K562 (cell line): ENCODE data around the gene TRANK1. TPM values are rescaled to one million over a fixed set of nuclear protein-coding genes. Genes with fewer than 3 reads are reported as not detected.

Experiments used
- ARHGAP35 ChIP-seq: fragments of 450-650 bp; IDR thresholded peaks from 2 replicates; pipeline ENCODE4 v1.6.1; 2018; ENCODE audit not compliant: partially characterized antibody
- CBX5 ChIP-seq: IDR thresholded peaks from 2 replicates; pipeline ENCODE4 v1.6.1; 2014; ENCODE audit warnings: low read depth, borderline replicate concordance
- CEBPB ChIP-seq: fragments of 450-650 bp; IDR thresholded peaks from 2 replicates; pipeline ENCODE4 v1.6.1; 2016; ENCODE audit warnings: missing genetic modification characterization, missing compliant biosample characterization
- CXXC5 ChIP-seq: fragments of 250-450 bp; sonication (Bioruptor Pico); IDR thresholded peaks from 2 replicates; pipeline ENCODE4 v1.8.0; 2022; ENCODE audit warnings: inconsistent platforms, mild to moderate bottlenecking, moderate library complexity
- EGR1 ChIP-seq: fragments of 450-650 bp; conservative IDR thresholded peaks from 2 replicates; pipeline ENCODE4 v1.6.1; 2017; ENCODE audit warnings: mild to moderate bottlenecking
- EP400 ChIP-seq: fragments of 450-650 bp; IDR thresholded peaks from 2 replicates; pipeline ENCODE4 v1.6.1; 2017; ENCODE audit warnings: antibody characterized with exemption, mild to moderate bottlenecking, moderate library complexity
- FOXK2 ChIP-seq, 2 experiments: fragments of 450-650 bp; IDR thresholded peaks in 1 of 2; conservative IDR thresholded peaks in 1 of 2; 2 replicates each; pipeline ENCODE4 v1.6.1; 2016; ENCODE audit warnings: low read depth in 2 of 2, mild to moderate bottlenecking in 1 of 2
- MEF2D ChIP-seq: conservative IDR thresholded peaks from 2 replicates; pipeline ENCODE4 v1.6.1; 2016; ENCODE audit warnings: low read depth, missing genetic modification characterization, missing compliant biosample characterization
- NFIC ChIP-seq: fragments of 450-650 bp; IDR thresholded peaks from 2 replicates; pipeline ENCODE4 v1.6.1; 2017; ENCODE audit warnings: mild to moderate bottlenecking, inconsistent platforms
- NFXL1 ChIP-seq: fragments of 450-650 bp; formaldehyde crosslinking; IDR thresholded peaks from 2 replicates; pipeline ENCODE4 v1.4.0; 2021; ENCODE audit warnings: mild to moderate bottlenecking
- NR2C1 ChIP-seq, 2 experiments: fragments of 450-650 bp; IDR thresholded peaks; 2 replicates each; pipeline ENCODE4 v1.6.1; 2017; ENCODE audit warnings: mild to moderate bottlenecking in 2 of 2, antibody characterized with exemption in 1 of 2, inconsistent platforms in 1 of 2, missing compliant biosample characterization in 1 of 2, missing genetic modification characterization in 1 of 2
- NUFIP1 ChIP-seq: fragments of 450-650 bp; IDR thresholded peaks from 2 replicates; pipeline ENCODE4 v1.6.1; 2018; ENCODE audit not compliant: partially characterized antibody
- OTX1 ChIP-seq: fragments of 450-650 bp; formaldehyde crosslinking; IDR thresholded peaks from 2 replicates; pipeline ENCODE4 v1.4.0; 2022; ENCODE audit warnings: mild to moderate bottlenecking
- PTBP1 ChIP-seq: fragments of 200-400 bp; formaldehyde crosslinking; IDR thresholded peaks from 2 replicates; pipeline ENCODE4 v1.6.1; 2017; ENCODE audit warnings: low read depth, low read length
- RBM25 ChIP-seq: fragments of 200-400 bp; formaldehyde crosslinking; IDR thresholded peaks from 2 replicates; pipeline ENCODE4 v1.6.1; 2018; ENCODE audit warnings: low read length, low read depth, moderate library complexity; ENCODE audit not compliant: severe bottlenecking
- SNIP1 ChIP-seq: fragments of 450-650 bp; IDR thresholded peaks from 2 replicates; pipeline ENCODE4 v1.7.1; 2017; ENCODE audit warnings: low read depth, mild to moderate bottlenecking
- SREBF2 ChIP-seq: sonication (generic); formaldehyde crosslinking; IDR thresholded peaks from 2 replicates; pipeline ENCODE4 v1.4.0; 2020; ENCODE audit warnings: mild to moderate bottlenecking, missing genetic modification reagents
- TAF1 ChIP-seq: IDR thresholded peaks from 2 replicates; pipeline ENCODE4 v1.6.1; 2011; ENCODE audit warnings: mild to moderate bottlenecking, low read length, moderate library complexity; ENCODE audit not compliant: insufficient read depth, control insufficient read depth, severe bottlenecking; ENCODE audit errors: extremely low read depth
- TCF3 ChIP-seq: sonication (generic); formaldehyde crosslinking; IDR thresholded peaks from 2 replicates; pipeline ENCODE4 v1.4.0; 2020; ENCODE audit warnings: mild to moderate bottlenecking, missing genetic modification reagents
- TFAM ChIP-seq: fragments of 250-450 bp; sonication (Bioruptor Pico); conservative IDR thresholded peaks from 2 replicates; pipeline ENCODE4 v1.5.0; 2021; ENCODE audit warnings: mild to moderate bottlenecking, moderate library complexity
- THRAP3 ChIP-seq: fragments of 450-650 bp; IDR thresholded peaks from 2 replicates; pipeline ENCODE4 v1.6.1; 2016; ENCODE audit warnings: mild to moderate bottlenecking, inconsistent platforms, borderline replicate concordance
- TOE1 ChIP-seq, 2 experiments: fragments of 450-650 bp in 1 of 2; sonication (generic) in 1 of 2; formaldehyde crosslinking in 1 of 2; IDR thresholded peaks; 2 replicates each; pipeline versions ENCODE4 v1.7.1 to v1.8.0; 2016 to 2022; ENCODE audit warnings: borderline replicate concordance in 2 of 2, mild to moderate bottlenecking in 2 of 2, antibody characterized with exemption in 1 of 2, inconsistent platforms in 1 of 2, low read depth in 1 of 2, missing genetic modification reagents in 1 of 2, moderate library complexity in 1 of 2
- TRIM24 ChIP-seq, 2 experiments: fragments of 450-650 bp; IDR thresholded peaks; 2 replicates each; pipeline ENCODE4 v1.6.1; 2016
- ZFP36 ChIP-seq: fragments of 150-350 bp; IDR thresholded peaks from 2 replicates; pipeline ENCODE4 v1.6.1; 2018; ENCODE audit warnings: low read length, low read depth; ENCODE audit not compliant: partially characterized antibody
- ZNF197 ChIP-seq: fragments of 200-800 bp; sonication (Bioruptor generic); IDR thresholded peaks from 2 replicates; pipeline ENCODE4 v1.6.1; 2016; ENCODE audit warnings: low read depth, missing genetic modification characterization, missing compliant biosample characterization
- ZNF24 ChIP-seq: fragments of 450-650 bp; IDR thresholded peaks from 2 replicates; pipeline ENCODE4 v1.6.1; 2016
- ZNF41 ChIP-seq: fragments of 250-450 bp; sonication (Bioruptor Pico); conservative IDR thresholded peaks from 2 replicates; pipeline ENCODE4 v1.4.0; 2020; ENCODE audit warnings: mild to moderate bottlenecking
- ZNF584 ChIP-seq: fragments of 200-800 bp; sonication (Bioruptor generic); IDR thresholded peaks from 2 replicates; pipeline ENCODE4 v1.6.1; 2016; ENCODE audit warnings: low read depth, mild to moderate bottlenecking, missing genetic modification characterization, missing compliant biosample characterization
- ZNF668 ChIP-seq: fragments of 250-450 bp; sonication (Bioruptor Pico); IDR thresholded peaks from 2 replicates; pipeline ENCODE4 v1.8.0; 2022; ENCODE audit warnings: mild to moderate bottlenecking, inconsistent platforms
- polyA plus RNA-seq, 8 experiments: library from polyadenylated mRNA; depleted of rRNA in 4 of 8; stranded (reverse) in 5 of 8; unstranded in 3 of 8; fragments of >200 nt; fragmentation: Nextera tagmentation in 2 of 8; fragmentation: Illumina TruSeq in 1 of 8; extraction: Ambion mirVana in 2 of 8; extraction: Trizol in 1 of 8; gene quantifications; 2 replicates each; pipeline versions ENCODE4 v1.2.1 to v1.2.3, GENCODE V29; 2011 to 2014; ENCODE audit warnings: inconsistent platforms in 1 of 8, missing spikeins in 1 of 8
- total RNA-seq, 7 experiments: library from RNA; depleted of rRNA in 6 of 7; stranded (reverse); fragments of >200 nt in 6 of 7; fragmentation: Illumina TruSeq in 2 of 7; extraction: Trizol in 2 of 7; gene quantifications; 2 replicates each; pipeline versions ENCODE4 v1.2.1 to v1.2.3, GENCODE V29; 2011 to 2021; ENCODE audit warnings: low replicate concordance in 1 of 7

Gene TRANK1
- total and polyA plus RNA-seq, 9 of the 15 experiments (the other 6 are each of a cell fraction or from before 2014, with no cell fraction given): 0.41 to 5.3 (median 2.1) TPM

- TF ChIP-seq NR2C1 (IDR thresholded peaks at IDR 0.05) (no peak), NR2C1 (tag; IDR thresholded peaks at IDR 0.05) (0 out of 2 replicates have a peak, but pooled peaks have one; percentile 39), CXXC5 (peak; percentile 40), ZNF41 (no peak), OTX1 (CRISPR knock-in tag) (peak; percentile 35; the same call in 1 of the 2 replicates), SNIP1 (no peak), NUFIP1 (no peak), ZNF584 (CRISPR knock-in tag) (peak; percentile 25; the same call in 1 of the 2 replicates), TOE1 (IDR thresholded peaks at IDR 0.05; ENCODE audit: borderline replicate concordance) (peak; percentile 50; the same call in 1 of the 2 replicates), TOE1 (CRISPR knock-in tag; IDR thresholded peaks at IDR 0.05; ENCODE audit: borderline replicate concordance, low read depth) (no peak), TRIM24 (IDR thresholded peaks at IDR 0.05) (0 out of 4 replicates have a peak, but pooled peaks have one; percentile 4 to 38), MEF2D (tag) (peak; percentile 70), SREBF2 (CRISPR knock-in tag) (0 out of 2 replicates have a peak, but pooled peaks have one; percentile 60), ZNF197 (CRISPR knock-in tag) (peak; percentile 77; the same call in 1 of the 2 replicates), EP400 (peak; percentile 13), PTBP1 (no peak), FOXK2 (conservative IDR thresholded peaks at IDR 0.05 in 1 of 2, IDR thresholded peaks at IDR 0.05 in 1 of 2; ENCODE audit: low read depth in 2 of 2) (peak; percentile 65 to 72; a peak in 2 of 4 replicates), ARHGAP35 (no peak), ZNF24 (peak; percentile 57; the same call in 1 of the 2 replicates), NFIC (peak; percentile 32; the same call in 1 of the 2 replicates), EGR1 (peak; percentile 95), ZFP36 (peak; percentile 42), NFXL1 (no peak), TAF1 (peak; percentile 25), THRAP3 (no peak), CBX5 (peak; percentile 77; the same call in 1 of the 2 replicates), TCF3 (CRISPR knock-in tag) (peak; percentile 82), CEBPB (tag) (no peak), ZNF668 (CRISPR knock-in tag) (no peak), TFAM (CRISPR knock-in tag) (no peak), RBM25 (no peak)
These were observed 24.9 kb upstream of the TRANK1 start (continued) for GRCh38 chr3:36969540-36970432.
